Measurements from ENCODE around the gene TPX2. TPM values are rescaled to one million over a fixed set of nuclear protein-coding genes. Genes with fewer than 3 reads are reported as not detected.

TPX2 gene, protein sequence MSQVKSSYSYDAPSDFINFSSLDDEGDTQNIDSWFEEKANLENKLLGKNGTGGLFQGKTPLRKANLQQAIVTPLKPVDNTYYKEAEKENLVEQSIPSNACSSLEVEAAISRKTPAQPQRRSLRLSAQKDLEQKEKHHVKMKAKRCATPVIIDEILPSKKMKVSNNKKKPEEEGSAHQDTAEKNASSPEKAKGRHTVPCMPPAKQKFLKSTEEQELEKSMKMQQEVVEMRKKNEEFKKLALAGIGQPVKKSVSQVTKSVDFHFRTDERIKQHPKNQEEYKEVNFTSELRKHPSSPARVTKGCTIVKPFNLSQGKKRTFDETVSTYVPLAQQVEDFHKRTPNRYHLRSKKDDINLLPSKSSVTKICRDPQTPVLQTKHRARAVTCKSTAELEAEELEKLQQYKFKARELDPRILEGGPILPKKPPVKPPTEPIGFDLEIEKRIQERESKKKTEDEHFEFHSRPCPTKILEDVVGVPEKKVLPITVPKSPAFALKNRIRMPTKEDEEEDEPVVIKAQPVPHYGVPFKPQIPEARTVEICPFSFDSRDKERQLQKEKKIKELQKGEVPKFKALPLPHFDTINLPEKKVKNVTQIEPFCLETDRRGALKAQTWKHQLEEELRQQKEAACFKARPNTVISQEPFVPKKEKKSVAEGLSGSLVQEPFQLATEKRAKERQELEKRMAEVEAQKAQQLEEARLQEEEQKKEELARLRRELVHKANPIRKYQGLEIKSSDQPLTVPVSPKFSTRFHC
- total RNA-seq: 1 to 10 TPM in 1 of 4 donors, under 1 TPM in 3; 0.21 to 2.7 (median 0.40) TPM

DNA sequence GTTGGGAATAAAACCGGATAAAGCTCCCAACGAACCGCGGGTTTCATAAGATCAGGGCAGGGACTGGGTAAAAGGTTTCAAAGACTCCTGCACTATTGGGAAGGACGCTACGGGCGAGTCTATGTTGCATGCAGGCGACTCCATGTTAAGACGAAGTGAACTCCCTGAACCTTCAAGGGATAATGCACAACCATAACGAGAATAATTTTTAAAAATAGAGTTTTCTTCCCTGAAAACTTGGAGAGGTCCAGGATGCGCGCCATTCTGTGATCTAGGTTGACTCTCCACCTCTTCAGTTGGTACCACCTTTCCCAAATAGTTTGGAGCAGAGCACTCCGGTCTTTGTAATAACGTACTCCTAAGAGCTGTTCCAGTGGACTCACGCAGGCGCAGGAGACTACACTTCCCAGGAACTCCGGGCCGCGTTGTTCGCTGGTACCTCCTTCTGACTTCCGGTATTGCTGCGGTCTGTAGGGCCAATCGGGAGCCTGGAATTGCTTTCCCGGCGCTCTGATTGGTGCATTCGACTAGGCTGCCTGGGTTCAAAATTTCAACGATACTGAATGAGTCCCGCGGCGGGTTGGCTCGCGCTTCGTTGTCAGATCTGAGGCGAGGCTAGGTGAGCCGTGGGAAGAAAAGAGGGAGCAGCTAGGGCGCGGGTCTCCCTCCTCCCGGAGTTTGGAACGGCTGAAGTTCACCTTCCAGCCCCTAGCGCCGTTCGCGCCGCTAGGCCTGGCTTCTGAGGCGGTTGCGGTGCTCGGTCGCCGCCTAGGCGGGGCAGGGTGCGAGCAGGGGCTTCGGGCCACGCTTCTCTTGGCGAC, at the start of gene TPX2:
TSS of gene TPX2 (plus strand) at position 562 of the 821 bp plus-strand sequence. CDS start 18,187 bp downstream, outside the sequence.
- no peaks in the 10 kb centered on the region for H3K9me3 ChIP-seq
- peaks cover 0 to 16% (median 3%) of the 10 kb centered on the region in 4 donors for H3K4me1 ChIP-seq
- H3K27ac ChIP-seq: peak within 1 kb of the TSS; percentile 50 to 84 (median 58)
- TF ChIP-seq EP300 (IDR thresholded peaks at IDR 0.05) (peak; percentile 37 to 84), POLR2A (IDR thresholded peaks at IDR 0.05) (peak; percentile 44 to 65)
- TF ChIP-seq, protein P1, sequence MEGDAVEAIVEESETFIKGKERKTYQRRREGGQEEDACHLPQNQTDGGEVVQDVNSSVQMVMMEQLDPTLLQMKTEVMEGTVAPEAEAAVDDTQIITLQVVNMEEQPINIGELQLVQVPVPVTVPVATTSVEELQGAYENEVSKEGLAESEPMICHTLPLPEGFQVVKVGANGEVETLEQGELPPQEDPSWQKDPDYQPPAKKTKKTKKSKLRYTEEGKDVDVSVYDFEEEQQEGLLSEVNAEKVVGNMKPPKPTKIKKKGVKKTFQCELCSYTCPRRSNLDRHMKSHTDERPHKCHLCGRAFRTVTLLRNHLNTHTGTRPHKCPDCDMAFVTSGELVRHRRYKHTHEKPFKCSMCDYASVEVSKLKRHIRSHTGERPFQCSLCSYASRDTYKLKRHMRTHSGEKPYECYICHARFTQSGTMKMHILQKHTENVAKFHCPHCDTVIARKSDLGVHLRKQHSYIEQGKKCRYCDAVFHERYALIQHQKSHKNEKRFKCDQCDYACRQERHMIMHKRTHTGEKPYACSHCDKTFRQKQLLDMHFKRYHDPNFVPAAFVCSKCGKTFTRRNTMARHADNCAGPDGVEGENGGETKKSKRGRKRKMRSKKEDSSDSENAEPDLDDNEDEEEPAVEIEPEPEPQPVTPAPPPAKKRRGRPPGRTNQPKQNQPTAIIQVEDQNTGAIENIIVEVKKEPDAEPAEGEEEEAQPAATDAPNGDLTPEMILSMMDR (IDR thresholded peaks at IDR 0.05): peak in 2 of 5 experiments; percentile 50 to 52
- DNase-seq (ENCODE audit: low spot score in 2 of 2): peak; percentile 89 to 93
- H3K4me3 ChIP-seq: peak within 1 kb of the TSS; percentile 53 to 87 (median 76)
- H3K27me3 ChIP-seq: no peaks in the 10 kb centered on the region
- WGBS, 2 donors: 1% methylated on average over 36 to 54 of the region's 54 CpGs
- H3K36me3 ChIP-seq: no peaks in the 10 kb centered on the region

DNA sequence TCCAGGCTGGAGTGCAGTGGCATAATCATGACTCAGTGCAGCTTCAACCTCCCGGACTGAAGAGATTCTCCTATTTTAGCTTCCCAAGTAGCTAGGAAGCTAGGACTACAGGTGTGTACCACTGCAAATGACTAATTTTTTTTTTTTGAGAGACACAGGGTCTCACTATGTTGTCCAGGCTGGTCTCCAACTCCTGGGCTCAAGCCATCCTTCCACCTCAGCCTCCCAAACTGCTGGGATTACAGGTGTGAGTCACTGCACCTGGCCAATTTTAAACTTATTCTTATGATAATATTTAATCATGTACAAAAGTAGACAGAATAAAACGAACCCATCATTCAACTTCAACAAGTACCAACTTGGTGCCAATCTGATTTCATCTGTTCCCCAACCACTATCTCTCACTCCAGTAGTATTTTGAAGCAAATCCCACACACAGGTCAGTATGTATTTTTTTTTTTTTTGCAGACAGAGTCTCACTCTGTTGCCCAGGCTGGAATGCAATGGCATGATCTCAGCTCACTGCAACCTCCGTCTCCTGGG, 48.9 kb upstream of the TPX2 start:
- peaks cover 0 to 33% (median 0%) of the 10 kb centered on the region in 3 donors for H3K36me3 ChIP-seq
- WGBS, 2 donors: 81 to 83% methylated on average over 3 of the region's 3 CpGs

DNA sequence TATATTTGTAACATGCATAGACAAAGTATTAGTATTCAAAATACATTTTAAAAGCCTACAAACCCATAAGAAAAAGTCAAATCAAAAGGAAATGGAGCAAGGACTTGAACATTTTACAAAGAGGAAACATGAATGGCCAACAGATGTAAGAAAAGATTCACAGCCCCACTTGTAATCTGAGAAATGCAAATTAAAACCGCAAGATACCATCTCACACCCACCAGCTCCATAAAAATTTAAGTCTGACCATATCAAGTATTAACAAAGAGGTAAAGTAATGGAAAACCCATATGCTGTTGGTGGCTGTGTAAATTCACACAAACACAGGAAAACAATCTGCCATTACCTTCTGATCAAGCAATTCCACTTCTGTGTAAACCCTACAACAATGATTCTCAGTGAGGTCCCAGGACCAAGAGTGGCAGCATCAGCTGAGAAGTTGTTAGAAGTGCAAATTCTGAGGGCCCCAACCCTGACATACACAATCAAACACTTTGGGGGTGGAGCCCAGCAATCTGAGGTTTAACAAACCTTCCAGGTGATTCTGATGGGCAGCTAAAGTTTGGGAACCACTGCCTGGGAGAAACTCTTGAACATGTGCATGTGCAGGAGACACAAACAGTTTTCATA, 47.3 kb upstream of the TPX2 start:
- 18 to 20% methylated on average over 1 of the region's 1 CpG for WGBS, 2 donors
- peak overlapping the region in 3 of 4 donors; percentile 32 to 72 (median 67) for H3K27ac ChIP-seq
- H3K27me3 ChIP-seq: no peaks in the 10 kb centered on the region
- H3K4me3 ChIP-seq: no peak overlapping the region
- peaks cover 0 to 32% (median 0%) of the 10 kb centered on the region in 3 donors for H3K36me3 ChIP-seq
- H3K4me1 ChIP-seq: peaks cover 0 to 75% (median 37%) of the 10 kb centered on the region in 4 donors
- TF ChIP-seq EP300 (IDR thresholded peaks at IDR 0.05) (no peak), POLR2A (IDR thresholded peaks at IDR 0.05) (no peak)
- TF ChIP-seq, protein P1 (IDR thresholded peaks at IDR 0.05): no peak
- no peak for DNase-seq (ENCODE audit: low spot score in 2 of 2)
- H3K9me3 ChIP-seq: no peaks in the 10 kb centered on the region

More for the DNA sequence above, 48.9 kb upstream of the TPX2 start:
- Histone ChIP-seq H3K27me3 (no peaks in the 10 kb centered on the region), H3K4me3 (no peak overlapping the region), H3K27ac (peak overlapping the region in 2 of 4 donors; percentile 9 to 72), H3K9me3 (no peaks in the 10 kb centered on the region), H3K4me1 (peaks cover 0 to 75% (median 25%) of the 10 kb centered on the region in 4 donors)
- no peak for DNase-seq (ENCODE audit: low spot score in 2 of 2)
- TF ChIP-seq EP300 (IDR thresholded peaks at IDR 0.05) (no peak), POLR2A (IDR thresholded peaks at IDR 0.05) (no peak)

DNA sequence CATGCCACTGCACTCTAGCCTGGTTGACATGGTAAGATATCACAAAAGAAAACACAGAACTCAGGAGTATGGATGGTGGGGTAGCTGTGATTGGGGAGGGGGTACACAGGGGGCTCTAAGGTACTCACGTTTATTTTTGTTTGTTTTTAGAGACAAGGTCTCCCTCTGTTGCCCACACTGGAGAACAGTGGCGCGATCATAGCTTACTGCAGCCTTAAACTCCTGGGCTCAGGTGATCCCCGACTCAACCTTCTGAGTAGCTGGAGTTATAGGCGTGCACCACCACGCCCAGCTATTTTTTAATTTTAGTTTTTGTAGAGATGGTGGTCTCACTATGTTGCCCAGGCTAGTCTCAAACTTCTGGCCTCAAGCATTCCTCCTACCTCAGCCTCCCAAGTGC, 45.7 kb upstream of the TPX2 start:
- no peak for DNase-seq (ENCODE audit: low spot score in 2 of 2)
- H3K36me3 ChIP-seq: peaks cover 0 to 18% (median 0%) of the 10 kb centered on the region in 3 donors
- TF ChIP-seq EP300 (IDR thresholded peaks at IDR 0.05) (no peak), POLR2A (IDR thresholded peaks at IDR 0.05) (no peak)
- TF ChIP-seq, protein P1 (IDR thresholded peaks at IDR 0.05): no peak
- no peak overlapping the region for H3K4me3 ChIP-seq
- H3K27me3 ChIP-seq: no peaks in the 10 kb centered on the region
- WGBS, 2 donors: 84% methylated on average over 6 of the region's 6 CpGs
- peaks cover 0 to 69% (median 40%) of the 10 kb centered on the region in 4 donors for H3K4me1 ChIP-seq
- H3K27ac ChIP-seq: peak overlapping the region in 2 of 4 donors; percentile 65 to 94
- no peaks in the 10 kb centered on the region for H3K9me3 ChIP-seq
